H9 (cell line): ENCODE results near the gene LBH. TPM values are rescaled to one million over a fixed set of nuclear protein-coding genes. Genes with fewer than 3 reads are reported as not detected.

Source experiments
- DNase-seq: peaks from one replicate; pipeline ENCODE4 v3.0.0-alpha.2; 2017
- H2AFZ ChIP-seq: one replicate; pipeline ENCODE4 v1.6.1; 2013; ENCODE audit warnings: mild to moderate bottlenecking, low read length, control low read depth, moderate library complexity
- H2AK5ac ChIP-seq: 2 replicates; pipeline ENCODE4 v1.6.1; 2013; ENCODE audit warnings: low read length, control low read depth, mixed read lengths; ENCODE audit not compliant: insufficient read length
- H2BK120ac ChIP-seq: one replicate; pipeline ENCODE4 v1.6.1; 2013; ENCODE audit warnings: low read depth, mild to moderate bottlenecking, low read length, control low read depth, inconsistent platforms; ENCODE audit not compliant: poor library complexity, severe bottlenecking
- H2BK12ac ChIP-seq: 2 replicates; pipeline ENCODE4 v1.6.1; 2013; ENCODE audit warnings: low read length, control low read depth, mixed read lengths, low read depth; ENCODE audit not compliant: insufficient read length
- H2BK15ac ChIP-seq: 2 replicates; pipeline ENCODE4 v1.6.1; 2013; ENCODE audit warnings: low read depth, low read length, control low read depth
- H2BK20ac ChIP-seq: one replicate; pipeline ENCODE4 v1.6.1; 2013; ENCODE audit warnings: low read depth, mild to moderate bottlenecking, low read length, control low read depth, inconsistent platforms; ENCODE audit not compliant: poor library complexity, severe bottlenecking
- H2BK5ac ChIP-seq: 2 replicates; pipeline ENCODE4 v1.6.1; 2013; ENCODE audit warnings: low read length, control low read depth, mixed read lengths; ENCODE audit not compliant: insufficient read length
- H3K14ac ChIP-seq: 2 replicates; pipeline ENCODE4 v1.6.1; 2013; ENCODE audit warnings: low read length, control low read depth; ENCODE audit not compliant: insufficient read depth
- H3K18ac ChIP-seq: 2 replicates; pipeline ENCODE4 v1.6.1; 2013; ENCODE audit warnings: low read depth, mild to moderate bottlenecking, mixed read lengths, low read length, control low read depth; ENCODE audit not compliant: insufficient read length
- H3K23ac ChIP-seq: 2 replicates; pipeline ENCODE4 v1.6.1; 2013; ENCODE audit warnings: low read length, control low read depth, mixed read lengths, low read depth; ENCODE audit not compliant: insufficient read length
- H3K23me2 ChIP-seq: 2 replicates; pipeline ENCODE4 v1.6.1; 2013; ENCODE audit warnings: low read depth, mild to moderate bottlenecking, mixed read lengths, low read length, control low read depth; ENCODE audit not compliant: insufficient read length, poor library complexity, severe bottlenecking
- H3K27ac ChIP-seq: 2 replicates; pipeline ENCODE4 v1.5.1; 2013; ENCODE audit warnings: low read length, control low read depth, mixed read lengths, low read depth; ENCODE audit not compliant: insufficient read length
- H3K27me3 ChIP-seq: 2 replicates; pipeline ENCODE4 v1.6.1; 2013; ENCODE audit warnings: low read length, control low read depth, inconsistent platforms; ENCODE audit not compliant: insufficient read depth
- H3K4ac ChIP-seq: 2 replicates; pipeline ENCODE4 v1.6.1; 2013; ENCODE audit warnings: low read depth, mild to moderate bottlenecking, control low read depth, inconsistent platforms, low read length, moderate library complexity
- H3K4me1 ChIP-seq: 2 replicates; pipeline ENCODE4 v1.6.1; 2013; ENCODE audit warnings: low read length, control low read depth, inconsistent platforms; ENCODE audit not compliant: insufficient read depth
- H3K4me2 ChIP-seq: 2 replicates; pipeline ENCODE4 v1.6.1; 2013; ENCODE audit warnings: low read length, control low read depth, mixed read lengths; ENCODE audit not compliant: insufficient read length, insufficient read depth
- H3K56ac ChIP-seq: 2 replicates; pipeline ENCODE4 v1.6.1; 2013; ENCODE audit warnings: low read depth, mild to moderate bottlenecking, mixed read lengths, low read length, control low read depth; ENCODE audit not compliant: insufficient read length
- H3K79me1 ChIP-seq: 2 replicates; pipeline ENCODE4 v1.6.1; 2013; ENCODE audit warnings: low read depth, mild to moderate bottlenecking, moderate library complexity, low read length, control low read depth, inconsistent platforms; ENCODE audit not compliant: insufficient read depth, poor library complexity, severe bottlenecking
- H3K79me2 ChIP-seq: 2 replicates; pipeline ENCODE4 v1.6.1; 2013; ENCODE audit warnings: low read length, control low read depth, inconsistent platforms; ENCODE audit not compliant: insufficient read depth
- H3K9ac ChIP-seq: 2 replicates; pipeline ENCODE4 v1.6.1; 2013; ENCODE audit warnings: low read length, control low read depth, mixed read lengths; ENCODE audit not compliant: insufficient read length; ENCODE audit errors: extremely low read depth
- H3K9me3 ChIP-seq: one replicate; pipeline ENCODE4 v1.6.1; 2013; ENCODE audit warnings: low read depth, low read length, inconsistent platforms; ENCODE audit not compliant: control insufficient read depth
- H3T11ph ChIP-seq: one replicate; pipeline ENCODE4 v1.6.1; 2013; ENCODE audit warnings: mild to moderate bottlenecking, low read length, control low read depth, inconsistent platforms
- H4K20me1 ChIP-seq: one replicate; pipeline ENCODE4 v1.6.1; 2013; ENCODE audit not compliant: control insufficient read depth, insufficient read length, insufficient read depth
- H4K5ac ChIP-seq: 2 replicates; pipeline ENCODE4 v1.6.1; 2013; ENCODE audit warnings: low read depth, mild to moderate bottlenecking, mixed read lengths, low read length, control low read depth; ENCODE audit not compliant: insufficient read length
- H4K8ac ChIP-seq: replicated peaks from 2 replicates; pipeline ENCODE4 v1.6.1; 2013; ENCODE audit warnings: low read length, control low read depth, mixed read lengths, low read depth; ENCODE audit not compliant: insufficient read length
- H4K91ac ChIP-seq: 2 replicates; pipeline ENCODE4 v1.6.1; 2013; ENCODE audit warnings: low read depth, mild to moderate bottlenecking, moderate library complexity, mixed read lengths, low read length, control low read depth; ENCODE audit not compliant: insufficient read length
- H3K27ac Mint-ChIP-seq, 3 experiments: 2 replicates in 2 of 3; 3 replicates in 1 of 3; pipeline ENCODE4 v1.8.0; 2020 to 2021; ENCODE audit warnings: mixed read lengths in 3 of 3, mild to moderate bottlenecking in 1 of 3, moderate library complexity in 1 of 3
- H3K27me3 Mint-ChIP-seq: 2 replicates; pipeline ENCODE4 v1.8.0; 2021; ENCODE audit warnings: low read depth, mild to moderate bottlenecking, moderate library complexity, mixed read lengths
- H3K36me3 Mint-ChIP-seq, 3 experiments: 2 replicates in 2 of 3; 3 replicates in 1 of 3; pipeline ENCODE4 v1.8.0; 2020 to 2021; ENCODE audit warnings: low read depth in 3 of 3, mixed read lengths in 3 of 3; ENCODE audit not compliant: insufficient read depth in 1 of 3
- H3K4me1 Mint-ChIP-seq, 2 experiments: 2 replicates each; pipeline ENCODE4 v1.8.0; 2020; ENCODE audit warnings: mixed read lengths in 2 of 2
- H3K4me3 Mint-ChIP-seq, 2 experiments: 2 replicates in 1 of 2; 3 replicates in 1 of 2; pipeline ENCODE4 v1.8.0; 2020 to 2021; ENCODE audit warnings: mild to moderate bottlenecking in 2 of 2, mixed read lengths in 2 of 2, moderate library complexity in 1 of 2
- H3K9me3 Mint-ChIP-seq, 2 experiments: 2 replicates in 1 of 2; 3 replicates in 1 of 2; pipeline ENCODE4 v1.8.0; 2020; ENCODE audit warnings: mild to moderate bottlenecking in 2 of 2, mixed read lengths in 2 of 2, moderate library complexity in 1 of 2
- CTCF ChIP-seq: fragments of 200-600 bp; sonication (generic); conservative IDR thresholded peaks from 3 replicates; pipeline ENCODE4 v1.8.0; 2021; ENCODE audit warnings: antibody characterized with exemption, mild to moderate bottlenecking
- WGBS: extraction: QIAGEN DNeasy Blood & Tissue Kit; methylation state at CpG from one replicate; pipeline ENCODE4 v1.1.7; 2013; ENCODE audit warnings: missing lambda C conversion rate, low lambda C conversion rate, mixed read lengths; ENCODE audit not compliant: insufficient read length; ENCODE audit errors: extremely low coverage; 5-methylcytosine and 5-hydroxymethylcytosine counted together
- total RNA-seq: library from RNA; stranded (reverse); gene quantifications from 2 replicates; pipeline ENCODE4 v1.2.1, GENCODE V29; 2021

Gene LBH
- total RNA-seq, 1 experiment from 2014 or later, result 53.0 TPM

GRCh38 chr2:30266705-30267104, 35.4 kb downstream of the LBH start:
- H3K79me1 ChIP-seq, result no peaks in the 10 kb centered on the region
- H3K4me1 Mint-ChIP-seq, result peaks cover 20 to 21% of the 10 kb centered on the region in 2 experiments

More at GRCh38 chr2:30266705-30267104, 35.4 kb downstream of the LBH start:
- Mint-ChIP-seq H3K36me3 (peaks cover 0 to 10% (median 0%) of the 10 kb centered on the region in 3 experiments; a peak in 3 of 7 replicates), H3K9me3 (peaks cover 0 to 6% of the 10 kb centered on the region in 2 experiments; a peak in 3 of 5 replicates), H3K27ac (peak overlapping the region in 1 of 3 experiments; percentile 49; a peak in 1 of 7 replicates), H3K4me3 (no peak overlapping the region; a peak in 1 of 5 replicates), H3K27me3 (peaks cover 4% of the 10 kb centered on the region)
- no peaks in the 10 kb centered on the region for H3K4me1 ChIP-seq
- no peak overlapping the region for H4K5ac ChIP-seq
- no peaks in the 10 kb centered on the region for H3K9me3 ChIP-seq
- H2BK12ac ChIP-seq, result no peak overlapping the region
- DNase-seq, result no peak
- H3T11ph ChIP-seq, result no peak overlapping the region
- no peak overlapping the region for H4K91ac ChIP-seq
- H2BK120ac ChIP-seq, result no peak overlapping the region
- H3K18ac ChIP-seq, result no peak overlapping the region
- H3K23ac ChIP-seq, result no peak overlapping the region
- no peaks in the 10 kb centered on the region for H3K23me2 ChIP-seq
- WGBS, result no CpG with 5 or more reads among the region's 5 CpGs
- no peak overlapping the region for H3K4ac ChIP-seq
- H3K56ac ChIP-seq, result no peak overlapping the region
- no peak overlapping the region for H3K27ac ChIP-seq
- no peak overlapping the region for H3K14ac ChIP-seq
- no peaks in the 10 kb centered on the region for H3K79me2 ChIP-seq
- TF ChIP-seq CTCF, result no peak
- no peaks in the 10 kb centered on the region for H4K20me1 ChIP-seq
- no peaks in the 10 kb centered on the region for H3K27me3 ChIP-seq
- H4K8ac ChIP-seq, result no peak overlapping the region
- no peak overlapping the region for H2BK20ac ChIP-seq
- no peak overlapping the region for H2BK5ac ChIP-seq
- H3K4me2 ChIP-seq, result no peak overlapping the region
- no peak overlapping the region for H3K9ac ChIP-seq
- H2AK5ac ChIP-seq, result no peak overlapping the region
- H2BK15ac ChIP-seq, result no peak overlapping the region
- no peak overlapping the region for H2AFZ ChIP-seq
